ENCODE results near the gene IL1RAPL1.

DNA sequence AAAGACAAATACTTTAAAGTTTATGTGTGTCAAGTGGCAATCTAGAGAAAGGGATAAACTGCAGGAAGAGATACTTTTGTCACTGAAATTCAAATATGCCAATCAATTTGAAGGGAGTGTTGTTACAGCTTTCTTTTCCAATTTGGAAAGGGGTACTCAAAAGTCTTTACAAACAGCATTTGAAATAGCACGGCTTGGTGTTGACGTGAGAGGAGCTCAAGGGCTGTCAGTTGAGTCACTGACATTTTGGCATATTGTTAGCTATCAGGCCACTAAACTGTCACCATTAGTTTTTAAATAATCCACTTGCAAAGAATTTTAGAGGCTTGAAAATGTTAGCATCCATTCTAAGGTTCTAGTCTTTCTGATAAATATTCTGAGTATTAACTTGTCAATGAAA lies 698.4 kb downstream of the IL1RAPL1 start:
- TF ChIP-seq POLR2AphosphoS5 (IDR thresholded peaks at IDR 0.05; ENCODE audit: low read depth, low read length), result no peak
- TF ChIP-seq, protein P1, sequence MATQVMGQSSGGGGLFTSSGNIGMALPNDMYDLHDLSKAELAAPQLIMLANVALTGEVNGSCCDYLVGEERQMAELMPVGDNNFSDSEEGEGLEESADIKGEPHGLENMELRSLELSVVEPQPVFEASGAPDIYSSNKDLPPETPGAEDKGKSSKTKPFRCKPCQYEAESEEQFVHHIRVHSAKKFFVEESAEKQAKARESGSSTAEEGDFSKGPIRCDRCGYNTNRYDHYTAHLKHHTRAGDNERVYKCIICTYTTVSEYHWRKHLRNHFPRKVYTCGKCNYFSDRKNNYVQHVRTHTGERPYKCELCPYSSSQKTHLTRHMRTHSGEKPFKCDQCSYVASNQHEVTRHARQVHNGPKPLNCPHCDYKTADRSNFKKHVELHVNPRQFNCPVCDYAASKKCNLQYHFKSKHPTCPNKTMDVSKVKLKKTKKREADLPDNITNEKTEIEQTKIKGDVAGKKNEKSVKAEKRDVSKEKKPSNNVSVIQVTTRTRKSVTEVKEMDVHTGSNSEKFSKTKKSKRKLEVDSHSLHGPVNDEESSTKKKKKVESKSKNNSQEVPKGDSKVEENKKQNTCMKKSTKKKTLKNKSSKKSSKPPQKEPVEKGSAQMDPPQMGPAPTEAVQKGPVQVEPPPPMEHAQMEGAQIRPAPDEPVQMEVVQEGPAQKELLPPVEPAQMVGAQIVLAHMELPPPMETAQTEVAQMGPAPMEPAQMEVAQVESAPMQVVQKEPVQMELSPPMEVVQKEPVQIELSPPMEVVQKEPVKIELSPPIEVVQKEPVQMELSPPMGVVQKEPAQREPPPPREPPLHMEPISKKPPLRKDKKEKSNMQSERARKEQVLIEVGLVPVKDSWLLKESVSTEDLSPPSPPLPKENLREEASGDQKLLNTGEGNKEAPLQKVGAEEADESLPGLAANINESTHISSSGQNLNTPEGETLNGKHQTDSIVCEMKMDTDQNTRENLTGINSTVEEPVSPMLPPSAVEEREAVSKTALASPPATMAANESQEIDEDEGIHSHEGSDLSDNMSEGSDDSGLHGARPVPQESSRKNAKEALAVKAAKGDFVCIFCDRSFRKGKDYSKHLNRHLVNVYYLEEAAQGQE (IDR thresholded peaks at IDR 0.05; ENCODE audit: insufficient read depth in 1 of 2, low read depth in 2 of 2, low read length in 2 of 2), result no peak

Measured in PFSK-1 (cell line).